Measurements from ENCODE around the gene POC1B.

- TF ChIP-seq POLR2A (IDR thresholded peaks at IDR 0.05) (no peak), CTCF (IDR thresholded peaks at IDR 0.05 in 8 of 11, conservative IDR thresholded peaks at IDR 0.05 in 3 of 11) (no peak), POLR2AphosphoS5 (IDR thresholded peaks at IDR 0.05) (no peak)
Observed at GRCh38 chr12:89523843-89524540, 1.9 kb downstream of the POC1B start.
